B cell (primary cell): ENCODE measurements around the gene PFKP. TPM values are rescaled to one million over a fixed set of nuclear protein-coding genes. Genes with fewer than 3 reads are reported as not detected.

Source experiments
- ATAC-seq: fragments of 200-7000 bp; cut with Tn5 transposase; one replicate; pipeline ENCODE4 v1.10.0; 2021; ENCODE audit warnings: low read depth, mild to moderate bottlenecking, moderate number of reproducible peaks, moderate library complexity
- CTCF ChIA-PET: fragments of 350-600 bp; sonication (Branson Sonifier 250); formaldehyde crosslinking; loops from one replicate; lab custom pipeline; 2021; ENCODE audit warnings: antibody characterized with exemption, inconsistent platforms; lab: Charles Lee
- POLR2A ChIA-PET: fragments of 350-600 bp; sonication (Branson Sonifier 250); formaldehyde crosslinking; loops from one replicate; lab custom pipeline; 2021; ENCODE audit warnings: antibody characterized with exemption; lab: Charles Lee
- DNase-seq: peaks from one replicate; pipeline ENCODE4 v3.0.0; 2013
- H2AFZ ChIP-seq: 2 replicates; pipeline ENCODE4 v1.6.1; 2012; ENCODE audit warnings: mild to moderate bottlenecking, low read depth, low read length; ENCODE audit not compliant: insufficient read depth, poor library complexity, severe bottlenecking
- H3K27ac ChIP-seq, 2 donors: 1 replicate in 1 of 2; 2 replicates in 1 of 2; pipeline ENCODE4 v1.5.1; 2012 to 2013; ENCODE audit warnings: low read length in 2 of 2, mild to moderate bottlenecking in 2 of 2, moderate library complexity in 1 of 2
- H3K27me3 ChIP-seq, 4 experiments: fragments of 200-600 bp in 1 of 4; sonication (generic) in 1 of 4; replicated peaks in 1 of 4; 1 replicate in 2 of 4; 2 replicates in 2 of 4; pipeline versions ENCODE4 v1.6.1 to v1.7.0; 2013 to 2016; ENCODE audit warnings: low read length in 3 of 4, mild to moderate bottlenecking in 2 of 4, mixed read lengths in 1 of 4, moderate library complexity in 1 of 4; ENCODE audit not compliant: insufficient read depth in 4 of 4, control insufficient read depth in 3 of 4; ENCODE audit errors: control extremely low read depth in 1 of 4
- H3K36me3 ChIP-seq, 2 experiments: replicated peaks in 1 of 2; 1 replicate in 1 of 2; 2 replicates in 1 of 2; pipeline versions ENCODE4 v1.6.1 to v1.7.1; 2013; ENCODE audit warnings: low read length in 1 of 2; ENCODE audit not compliant: insufficient read depth in 2 of 2, control insufficient read depth in 1 of 2; ENCODE audit errors: control extremely low read depth in 1 of 2, extremely low read depth in 1 of 2
- H3K4me1 ChIP-seq, 2 donors: fragments of 200-600 bp in 1 of 2; sonication (generic) in 1 of 2; 1 replicate in 1 of 2; 2 replicates in 1 of 2; pipeline versions ENCODE4 v1.5.1 to v1.6.1; 2013 to 2017; ENCODE audit warnings: low read length in 2 of 2; ENCODE audit not compliant: control insufficient read depth in 2 of 2, insufficient read depth in 2 of 2
- H3K4me2 ChIP-seq: replicated peaks from 2 replicates; pipeline ENCODE3; 2012; ENCODE audit warnings: mild to moderate bottlenecking, low read depth, low read length; ENCODE audit not compliant: poor library complexity, severe bottlenecking
- H3K4me3 ChIP-seq, 5 experiments: fragments of 200-600 bp in 1 of 5; sonication (generic) in 1 of 5; 1 replicate in 3 of 5; 2 replicates in 2 of 5; pipeline versions ENCODE4 v1.5.1 to v1.7.0; 2011 to 2016; ENCODE audit warnings: low read length in 4 of 5, mild to moderate bottlenecking in 4 of 5, low read depth in 2 of 5, control low read depth in 1 of 5, moderate library complexity in 1 of 5; ENCODE audit not compliant: insufficient read depth in 1 of 5; ENCODE audit errors: control extremely low read depth in 1 of 5, extremely low read depth in 1 of 5
- H3K79me2 ChIP-seq: fragments of 200-600 bp; sonication (generic); one replicate; pipeline ENCODE4 v1.6.0; 2016; ENCODE audit warnings: low read length; ENCODE audit not compliant: control insufficient read depth, insufficient read depth
- H3K9ac ChIP-seq: fragments of 200-600 bp; sonication (generic); 2 replicates; pipeline ENCODE4 v1.6.1; 2017; ENCODE audit warnings: mild to moderate bottlenecking, low read length, moderate library complexity
- H3K9me3 ChIP-seq, 3 donors: one replicate each; pipeline versions ENCODE4 v1.6.1 to v1.7.1; 2013; ENCODE audit warnings: low read length in 2 of 3; ENCODE audit not compliant: control insufficient read depth in 2 of 3, insufficient read depth in 1 of 3; ENCODE audit errors: control extremely low read depth in 1 of 3
- H4K20me1 ChIP-seq: 2 replicates; pipeline ENCODE4 v1.6.0; 2012; ENCODE audit warnings: mild to moderate bottlenecking, low read length; ENCODE audit not compliant: insufficient read depth, control insufficient read depth, poor library complexity, severe bottlenecking
- H3K27ac Mint-ChIP-seq: one replicate; pipeline ENCODE4 v1.8.0; 2021; ENCODE audit warnings: mixed read lengths
- H3K27me3 Mint-ChIP-seq: one replicate; pipeline ENCODE4 v1.8.0; 2021; ENCODE audit warnings: mixed read lengths
- H3K4me1 Mint-ChIP-seq: one replicate; pipeline ENCODE4 v1.8.0; 2021; ENCODE audit warnings: mixed read lengths
- H3K4me3 Mint-ChIP-seq: one replicate; pipeline ENCODE4 v1.8.0; 2021; ENCODE audit warnings: mixed read lengths
- H3K9me3 Mint-ChIP-seq: one replicate; pipeline ENCODE4 v1.8.0; 2022; ENCODE audit warnings: mixed read lengths; ENCODE audit not compliant: insufficient read depth
- CTCF ChIP-seq: fragments of 200-600 bp; IDR thresholded peaks from one replicate; pipeline ENCODE4 v1.8.0; 2022; ENCODE audit warnings: antibody characterized with exemption, mild to moderate bottlenecking
- EZH2 ChIP-seq: IDR thresholded peaks from 2 replicates; pipeline ENCODE4 v1.6.1; 2012; ENCODE audit warnings: borderline replicate concordance, low read depth, mild to moderate bottlenecking, moderate library complexity, low read length; ENCODE audit not compliant: insufficient read depth, poor library complexity, severe bottlenecking
- WGBS: methylation state at CpG from one replicate; pipeline ENCODE4 v1.1.5; 2013; ENCODE audit warnings: missing lambda C conversion rate; ENCODE audit not compliant: insufficient coverage; 5-methylcytosine and 5-hydroxymethylcytosine counted together
- intact Hi-C: fragments of 100-400 bp; cut with micrococcal nuclease; formaldehyde crosslinking; loops from one replicate; pipeline ENCODE4 v1.10.0; 2022
- polyA plus RNA-seq: library from polyadenylated mRNA; depleted of rRNA; stranded (reverse); fragments of >200 nt; gene quantifications from 2 replicates; pipeline ENCODE4 v1.2.3, GENCODE V29; 2012
- total RNA-seq, 2 donors: library from RNA; stranded (reverse); fragments of 120-200 nt in 1 of 2; gene quantifications; 1 replicate in 1 of 2; 2 replicates in 1 of 2; pipeline versions ENCODE4 v1.2.3 to v1.2.4, GENCODE V29; 2013 to 2022

Gene PFKP
- total and polyA plus RNA-seq, 2 donors (not counting 1 experiment from before 2014, with no cell fraction given), result 41.4 to 54.3 TPM

- no peak for ATAC-seq
- Histone ChIP-seq H3K4me3 (no peak overlapping the region), H3K27me3 (no peaks in the 10 kb centered on the region), H3K27ac (no peak overlapping the region), H3K36me3 (peaks cover 2 to 68% of the 10 kb centered on the region in 2 experiments), H3K79me2 (no peaks in the 10 kb centered on the region), H2AFZ (no peak overlapping the region), H3K4me1 (no peaks in the 10 kb centered on the region), H3K9me3 (peaks cover 0 to 4% (median 0%) of the 10 kb centered on the region in 3 donors), H4K20me1 (no peaks in the 10 kb centered on the region), H3K9ac (no peak overlapping the region), H3K4me2 (no peak overlapping the region)
- Mint-ChIP-seq H3K4me1 (no peaks in the 10 kb centered on the region), H3K27ac (no peak overlapping the region), H3K4me3 (no peak overlapping the region), H3K27me3 (no peaks in the 10 kb centered on the region), H3K9me3 (no peaks in the 10 kb centered on the region)
- DNase-seq, result no peak
- ChIA-PET CTCF (no interaction called here), POLR2A (no interaction called here)
- WGBS, result 97% methylated on average over 31 of the region's 32 CpGs
- TF ChIP-seq CTCF, result no peak
- no peak for TF ChIP-seq EZH2
- intact Hi-C loops, result no loop called here
Measured at GRCh38 chr10:3118641-3119091, 51.3 kb downstream of the PFKP start.

- Mint-ChIP-seq H3K9me3 (no peaks in the 10 kb centered on the region), H3K4me1 (no peaks in the 10 kb centered on the region), H3K4me3 (no peak overlapping the region), H3K27me3 (no peaks in the 10 kb centered on the region), H3K27ac (no peak overlapping the region)
- intact Hi-C loops, result no loop called here
- CTCF ChIA-PET, result interaction anchor here (0.6 kb wide), 1 partner anchor 38 kb away, joined by 3 read pairs; no protein-coding TSS in a partner anchor
- Histone ChIP-seq H3K79me2 (no peaks in the 10 kb centered on the region), H2AFZ (no peak overlapping the region), H3K36me3 (peaks cover 2 to 69% of the 10 kb centered on the region in 2 experiments), H3K4me3 (no peak overlapping the region), H3K27ac (no peak overlapping the region), H4K20me1 (no peaks in the 10 kb centered on the region), H3K4me1 (no peaks in the 10 kb centered on the region), H3K9ac (no peak overlapping the region), H3K9me3 (peaks cover 0 to 4% (median 0%) of the 10 kb centered on the region in 3 donors), H3K27me3 (no peaks in the 10 kb centered on the region), H3K4me2 (no peak overlapping the region)
- 98% methylated on average over 23 of the region's 31 CpGs for WGBS
- ATAC-seq (no peak), DNase-seq (no peak)
- TF ChIP-seq EZH2 (no peak), CTCF (no peak)
- POLR2A ChIA-PET, result no interaction called here
Measured at GRCh38 chr10:3119796-3120459, 52.6 kb downstream of the PFKP start.
